Measurements from ENCODE around the gene AKR1C3. TPM values are rescaled to one million over a fixed set of nuclear protein-coding genes. Genes with fewer than 3 reads are reported as not detected.

AKR1C3 gene
- total and polyA plus RNA-seq, 2 of the 4 experiments (the other 2 are of a cell fraction), result 0.18 to 0.51 TPM

DNA sequence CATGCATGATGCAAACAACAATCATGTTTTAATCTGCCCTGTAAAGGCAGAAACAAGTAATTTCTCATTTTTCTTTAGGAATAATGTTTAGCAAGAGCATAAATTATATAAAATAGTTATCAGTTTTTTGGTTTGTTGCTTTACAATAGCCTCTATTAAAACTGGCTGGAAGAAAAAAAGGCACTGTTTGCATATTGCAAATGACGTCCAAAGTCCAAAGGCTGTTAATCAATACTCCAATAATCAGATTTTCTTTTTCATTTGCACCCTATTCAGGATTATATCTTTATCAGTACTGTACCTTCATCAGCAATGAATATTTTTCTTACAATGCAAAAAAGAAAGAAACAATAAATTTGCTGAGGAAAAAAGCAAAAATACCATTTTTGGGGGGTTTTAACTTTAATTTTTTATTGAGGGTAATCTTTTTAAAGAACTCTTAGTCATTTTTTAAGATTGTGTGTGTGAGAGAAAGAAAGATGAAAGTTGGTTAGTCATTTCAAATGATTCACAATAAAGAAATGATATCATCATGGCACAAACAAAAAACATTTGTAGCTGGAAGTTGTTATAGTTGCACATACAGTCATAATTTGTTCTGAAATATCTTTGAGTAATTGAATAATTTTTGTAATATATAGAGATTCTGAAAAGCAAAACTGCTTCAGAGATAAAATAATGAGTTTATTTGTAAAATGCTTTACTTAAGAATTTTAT is 46.1 kb upstream of the AKR1C3 start:
- ChIA-PET CTCF (interaction anchor here (1.4 kb wide), 1 partner anchor 198 kb away, joined by 5 read pairs; no protein-coding TSS in a partner anchor), POLR2A (ENCODE audit: unreplicated experiment) (no interaction called here)
- no peak overlapping the region for H2AFZ ChIP-seq (replicated peaks; ENCODE audit: low read length, poor library complexity)
- no CpG with 5 or more reads among the region's 1 CpG for WGBS, 2 experiments (ENCODE audit: extremely low coverage in 2 of 2, insufficient read length in 1 of 2)
- no peak overlapping the region for H4K5ac ChIP-seq (ENCODE audit: low read depth, low read length)
- dilution Hi-C loops (cut with HindIII; ENCODE audit: low sequenced_read_pairs, unreplicated experiment), result no loop called here
- intact Hi-C loops (cut with micrococcal nuclease), result no loop called here
- no peak overlapping the region for H2BK120ac ChIP-seq (ENCODE audit: low read depth, low read length)
- H3K4me2 ChIP-seq (ENCODE audit: low read depth, low read length), result no peak overlapping the region
- H3K56ac ChIP-seq (ENCODE audit: extremely low read depth, insufficient read depth, low read length), result no peak overlapping the region
- no peak overlapping the region for H2AK5ac ChIP-seq (ENCODE audit: low read depth, low read length)
- no peaks in the 10 kb centered on the region for H3K9me1 ChIP-seq (ENCODE audit: insufficient read depth, low read length)
- H3K9ac ChIP-seq (ENCODE audit: low read depth, low read length), result no peak overlapping the region
- H3K18ac ChIP-seq (ENCODE audit: low read depth, low read length), result no peak overlapping the region
- peak; percentile 37 for DNase-seq
- H3K4me3 ChIP-seq (ENCODE audit: insufficient read depth, low read depth, low read length), result no peak overlapping the region
- no peak overlapping the region for H2BK20ac ChIP-seq (ENCODE audit: low read depth, low read length)
- BruUV-seq (replicated peaks), result no TSS peak
- TF ChIP-seq, protein P1, sequence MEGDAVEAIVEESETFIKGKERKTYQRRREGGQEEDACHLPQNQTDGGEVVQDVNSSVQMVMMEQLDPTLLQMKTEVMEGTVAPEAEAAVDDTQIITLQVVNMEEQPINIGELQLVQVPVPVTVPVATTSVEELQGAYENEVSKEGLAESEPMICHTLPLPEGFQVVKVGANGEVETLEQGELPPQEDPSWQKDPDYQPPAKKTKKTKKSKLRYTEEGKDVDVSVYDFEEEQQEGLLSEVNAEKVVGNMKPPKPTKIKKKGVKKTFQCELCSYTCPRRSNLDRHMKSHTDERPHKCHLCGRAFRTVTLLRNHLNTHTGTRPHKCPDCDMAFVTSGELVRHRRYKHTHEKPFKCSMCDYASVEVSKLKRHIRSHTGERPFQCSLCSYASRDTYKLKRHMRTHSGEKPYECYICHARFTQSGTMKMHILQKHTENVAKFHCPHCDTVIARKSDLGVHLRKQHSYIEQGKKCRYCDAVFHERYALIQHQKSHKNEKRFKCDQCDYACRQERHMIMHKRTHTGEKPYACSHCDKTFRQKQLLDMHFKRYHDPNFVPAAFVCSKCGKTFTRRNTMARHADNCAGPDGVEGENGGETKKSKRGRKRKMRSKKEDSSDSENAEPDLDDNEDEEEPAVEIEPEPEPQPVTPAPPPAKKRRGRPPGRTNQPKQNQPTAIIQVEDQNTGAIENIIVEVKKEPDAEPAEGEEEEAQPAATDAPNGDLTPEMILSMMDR (conservative IDR thresholded peaks at IDR 0.05; ENCODE audit: low read depth, low read length), result no peak
- TF ChIP-seq RCOR1 (IDR thresholded peaks at IDR 0.05; ENCODE audit: insufficient replicate concordance, low read length), result no peak
- no peak for TF ChIP-seq CEBPB (IDR thresholded peaks at IDR 0.05; ENCODE audit: low read depth, low read length)
- TF ChIP-seq RAD21 (IDR thresholded peaks at IDR 0.05; ENCODE audit: low read length), result no peak
- TF ChIP-seq, protein P2, sequence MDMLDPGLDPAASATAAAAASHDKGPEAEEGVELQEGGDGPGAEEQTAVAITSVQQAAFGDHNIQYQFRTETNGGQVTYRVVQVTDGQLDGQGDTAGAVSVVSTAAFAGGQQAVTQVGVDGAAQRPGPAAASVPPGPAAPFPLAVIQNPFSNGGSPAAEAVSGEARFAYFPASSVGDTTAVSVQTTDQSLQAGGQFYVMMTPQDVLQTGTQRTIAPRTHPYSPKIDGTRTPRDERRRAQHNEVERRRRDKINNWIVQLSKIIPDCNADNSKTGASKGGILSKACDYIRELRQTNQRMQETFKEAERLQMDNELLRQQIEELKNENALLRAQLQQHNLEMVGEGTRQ (IDR thresholded peaks at IDR 0.05; ENCODE audit: low read depth, low read length), result no peak
- TF ChIP-seq MAFK (IDR thresholded peaks at IDR 0.05; ENCODE audit: low read depth, low read length), result no peak
- no peak for TF ChIP-seq RFX5 (IDR thresholded peaks at IDR 0.05; ENCODE audit: low read depth, low read length)
- TF ChIP-seq SMC3 (IDR thresholded peaks at IDR 0.05; ENCODE audit: low read depth, low read length), result no peak
- TF ChIP-seq MAZ (IDR thresholded peaks at IDR 0.05; ENCODE audit: borderline replicate concordance, low read depth, low read length), result no peak
- no peak for TF ChIP-seq BHLHE40 (IDR thresholded peaks at IDR 0.05; ENCODE audit: low read depth, low read length)
- no peak for TF ChIP-seq FOS (IDR thresholded peaks at IDR 0.05; ENCODE audit: low read depth, low read length)
- TF ChIP-seq POLR2A (IDR thresholded peaks at IDR 0.05; ENCODE audit: low read depth, low read length), result no peak
- H3K79me1 ChIP-seq (ENCODE audit: low read depth in 1 of 2, low read length in 2 of 2), result no peaks in the 10 kb centered on the region
- H3K27ac ChIP-seq (ENCODE audit: insufficient read depth, low read length), result no peak overlapping the region
- no peaks in the 10 kb centered on the region for H3K9me3 ChIP-seq (ENCODE audit: control insufficient read depth, insufficient read depth, low read length)
- no peak overlapping the region for H2AK9ac ChIP-seq (replicated peaks; ENCODE audit: low read depth, low read length, poor library complexity)
- no peak overlapping the region for H2BK15ac ChIP-seq (ENCODE audit: low read depth, low read length)
- H4K8ac ChIP-seq (ENCODE audit: low read depth in 2 of 2, low read length in 2 of 2), result no peak overlapping the region
- no peak overlapping the region for H3K23ac ChIP-seq (ENCODE audit: low read depth, low read length)
- H3K27me3 ChIP-seq (ENCODE audit: control insufficient read depth, insufficient read depth, low read length), result no peaks in the 10 kb centered on the region
- no peaks in the 10 kb centered on the region for H4K20me1 ChIP-seq (ENCODE audit: insufficient read depth, low read length)
- H4K91ac ChIP-seq (ENCODE audit: insufficient read depth, low read depth, low read length), result no peak overlapping the region
- H3K36me3 ChIP-seq (ENCODE audit: control insufficient read depth, insufficient read depth, low read length), result no peaks in the 10 kb centered on the region
- H3K4ac ChIP-seq (ENCODE audit: low read depth, low read length), result no peak overlapping the region
- in situ Hi-C loops (cut with MboI; ENCODE audit: low sequenced_read_pairs), result no loop called here
- H3K14ac ChIP-seq (replicated peaks; ENCODE audit: low read depth, low read length), result no peak overlapping the region
- H2BK5ac ChIP-seq (ENCODE audit: low read depth, low read length, poor library complexity, severe bottlenecking), result no peak overlapping the region
- peak; percentile 66 for ATAC-seq (ENCODE audit: low read depth)
- no peaks in the 10 kb centered on the region for H3K4me1 ChIP-seq (ENCODE audit: control insufficient read depth, insufficient read depth, low read length)
